HG03025 (cell line): Measurements from ENCODE around the gene EFHC1.
"Not testable (repeated sequence)": the region's sequence is repeated elsewhere in the genome, so short reads cannot be mapped to it uniquely, and the experiment has no call there.

Source experiments
- ATAC-seq: cut with Tn5 transposase; IDR thresholded peaks from one replicate; pipeline ENCODE4 v1.9.1; 2021; ENCODE audit warnings: mild to moderate bottlenecking, moderate library complexity; ENCODE audit not compliant: unreplicated experiment, low FRiP score

Gene EFHC1

GRCh38 chr6:52433294-52433693 lies 13.2 kb downstream of the EFHC1 start:
- ATAC-seq, result not testable (repeated sequence)

DNA sequence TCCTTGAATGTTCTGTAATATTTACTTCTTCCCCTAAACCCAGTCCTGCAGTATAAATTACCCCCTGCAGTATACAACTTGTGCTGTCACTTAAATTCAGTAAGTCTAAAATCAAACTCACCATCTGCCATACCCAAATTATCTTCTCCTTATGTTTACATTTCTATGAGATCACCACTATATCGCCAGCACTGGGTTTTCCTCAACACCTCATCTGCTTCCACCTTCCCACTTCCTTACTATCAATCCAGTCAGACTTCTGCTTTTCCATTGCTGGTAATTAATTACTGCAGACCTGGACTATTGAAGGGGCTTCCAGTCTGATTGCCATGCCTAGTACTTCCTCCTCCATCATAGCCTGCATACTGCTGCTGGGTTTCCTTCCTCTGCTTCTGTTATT lies 15.2 kb downstream of the EFHC1 start:
- ATAC-seq, result no peak

DNA sequence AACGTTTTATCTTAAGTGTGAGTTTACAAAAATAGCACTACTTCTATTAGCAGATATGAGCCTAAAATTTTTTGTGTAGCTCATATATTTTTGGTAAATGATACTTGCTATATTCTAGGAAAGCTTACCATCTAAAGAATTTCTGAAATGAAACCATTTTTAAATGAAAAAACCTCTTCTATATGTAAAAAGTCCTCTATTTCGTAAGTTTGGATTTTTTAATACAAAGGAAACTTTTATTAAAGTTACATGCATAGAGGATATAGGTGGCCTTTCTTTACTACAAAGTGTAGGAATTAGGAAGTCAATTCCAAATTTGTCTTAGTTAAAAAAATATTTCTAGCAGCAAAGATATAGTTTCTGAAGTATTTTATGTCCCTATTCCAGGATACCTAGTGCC lies 18.8 kb downstream of the EFHC1 start:
- ATAC-seq, result no peak

- no peak for ATAC-seq
Observed at GRCh38 chr6:52454556-52454955, 34.4 kb downstream of the EFHC1 start.

- no peak for ATAC-seq
Observed at GRCh38 chr6:52457096-52457495, 37.0 kb downstream of the EFHC1 start.

DNA sequence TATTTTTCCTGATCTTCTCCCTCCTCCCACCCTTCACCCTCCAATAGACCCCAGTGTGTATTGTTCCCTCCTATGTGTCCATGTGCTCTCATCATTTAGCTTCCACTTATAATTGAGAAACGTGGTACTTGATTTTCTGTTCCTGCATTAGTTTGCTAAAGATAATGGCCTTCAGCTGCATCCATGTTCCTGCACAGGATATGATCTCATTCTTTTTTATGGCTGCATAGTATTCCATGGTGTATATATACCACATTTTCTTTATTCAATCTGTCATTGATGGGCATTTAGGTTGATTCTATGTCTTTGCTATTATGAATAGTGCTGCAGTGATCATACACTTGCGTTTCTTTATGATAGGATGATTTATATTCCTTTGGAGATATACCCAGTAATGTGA lies 41.1 kb downstream of the EFHC1 start:
- not testable (repeated sequence) for ATAC-seq

DNA sequence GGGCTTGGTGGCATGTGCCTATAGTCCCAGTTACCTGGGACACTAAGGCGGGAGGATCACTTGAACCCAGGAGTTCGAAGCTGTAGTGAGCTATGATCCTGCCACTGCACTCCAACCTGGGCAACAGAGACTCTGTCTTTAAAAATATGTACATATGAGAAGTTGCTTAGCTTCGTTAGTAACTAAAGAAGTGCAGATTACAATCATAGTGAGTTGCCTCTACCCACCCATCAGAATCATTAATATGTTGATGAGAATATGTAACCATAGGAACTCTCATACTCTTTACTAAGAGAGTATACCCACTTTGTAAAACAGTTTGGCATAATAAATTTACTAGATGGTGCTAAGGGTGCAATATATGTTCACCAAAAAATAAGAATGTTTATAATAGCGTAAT lies 54.0 kb downstream of the EFHC1 start:
- ATAC-seq, result no peak

DNA sequence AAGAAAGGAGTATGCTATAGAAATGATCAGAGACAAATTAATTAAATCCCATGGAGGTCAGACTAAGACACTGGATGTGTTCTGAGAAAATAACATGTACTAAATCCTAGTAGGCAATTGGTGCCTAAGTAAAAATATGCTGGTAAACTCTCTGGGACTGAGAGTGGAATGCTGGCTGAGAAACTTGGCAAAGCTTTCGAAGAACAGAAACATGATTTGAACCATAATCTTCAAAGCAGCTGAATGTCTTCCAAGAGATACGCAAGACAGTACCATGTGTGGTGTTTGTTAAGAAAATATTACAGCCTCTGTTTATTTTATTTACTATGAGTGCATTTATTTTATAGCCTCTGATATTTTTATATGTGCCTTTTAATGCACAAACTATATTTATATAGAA lies 55.2 kb downstream of the EFHC1 start:
- ATAC-seq, result no peak

DNA sequence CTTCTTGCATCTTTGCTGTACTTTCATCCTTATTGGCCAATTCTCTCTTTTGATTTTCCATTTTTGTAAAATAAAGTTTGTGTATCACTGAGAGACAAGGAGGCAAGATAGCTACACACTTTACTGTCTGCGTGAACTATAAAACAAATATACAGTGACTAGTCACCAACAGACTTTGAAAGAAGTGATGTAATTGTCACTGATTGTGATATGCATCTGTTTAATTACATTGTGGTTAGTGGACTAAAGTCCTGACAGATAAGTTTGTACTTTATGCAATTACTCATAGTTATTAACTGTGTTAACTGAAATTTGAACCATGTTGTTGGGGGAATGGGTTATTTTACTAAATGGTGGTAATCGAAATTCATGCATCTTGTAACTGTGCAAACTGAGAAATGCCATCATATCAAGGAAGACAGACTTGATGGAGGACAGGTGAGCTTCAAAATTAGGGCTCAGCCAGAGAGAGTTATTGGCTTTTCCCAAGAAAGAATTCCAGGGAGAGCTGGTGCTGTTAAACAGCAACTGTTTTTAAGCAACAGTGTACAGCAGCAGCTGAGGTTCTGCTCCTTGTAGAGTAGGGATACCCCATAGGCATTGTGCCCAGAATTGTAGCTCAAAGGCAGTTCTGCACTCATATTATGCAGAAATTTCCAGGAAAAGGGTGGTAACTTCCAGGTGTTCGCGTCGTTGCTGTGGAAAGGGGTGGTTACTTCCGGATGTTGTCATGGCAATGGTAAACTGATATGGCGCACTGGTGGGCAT lies 62.9 kb downstream of the EFHC1 start:
- no peak for ATAC-seq

- ATAC-seq, result no peak
Observed at GRCh38 chr6:52483671-52484003, 63.5 kb downstream of the EFHC1 start.

GRCh38 chr6:52489881-52490280 lies 69.7 kb downstream of the EFHC1 start:
- no peak for ATAC-seq

DNA sequence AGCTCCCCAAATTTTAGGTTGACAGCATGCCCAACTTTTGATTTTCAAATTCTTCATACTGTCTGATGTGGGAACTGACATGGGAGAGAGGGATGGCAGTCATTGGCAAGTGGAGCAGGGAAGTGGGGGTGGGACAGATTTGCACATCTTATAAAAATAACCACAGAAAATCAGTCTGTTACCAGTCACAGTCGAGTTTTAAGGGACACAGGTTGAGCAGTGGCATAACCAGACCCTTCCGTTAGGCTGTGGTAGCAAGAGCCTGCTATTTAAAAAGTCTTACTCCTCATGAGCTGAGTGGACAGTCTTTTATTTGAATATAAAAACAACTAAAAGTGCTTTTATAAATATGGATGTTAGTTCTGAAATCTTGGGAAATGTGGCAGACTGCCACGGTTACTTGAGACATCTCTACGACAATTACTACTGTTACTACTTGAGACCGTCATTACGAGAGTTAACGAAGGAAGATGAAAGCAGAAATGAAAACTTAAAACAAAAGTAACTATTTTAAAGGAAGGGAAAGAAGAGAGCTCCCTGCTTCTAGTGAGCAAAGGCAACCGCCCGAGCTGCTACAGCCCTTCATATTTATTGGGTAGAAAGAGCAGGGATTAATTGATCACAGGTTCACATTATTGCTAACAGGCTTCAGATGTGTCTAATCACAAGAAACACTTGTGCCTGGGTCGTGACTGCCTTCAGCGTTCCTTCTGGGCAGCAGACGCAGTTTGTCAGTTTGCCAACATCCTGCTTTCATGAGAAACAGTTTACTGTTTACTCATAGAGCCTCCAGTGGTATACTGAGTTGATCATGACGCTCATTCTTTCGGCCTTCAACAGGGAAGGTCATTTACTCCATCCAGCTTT lies 71.3 kb downstream of the EFHC1 start:
- ATAC-seq, result peak; percentile 76

- ATAC-seq, result no peak
Observed at GRCh38 chr6:52493669-52494068, 73.5 kb downstream of the EFHC1 start.

DNA sequence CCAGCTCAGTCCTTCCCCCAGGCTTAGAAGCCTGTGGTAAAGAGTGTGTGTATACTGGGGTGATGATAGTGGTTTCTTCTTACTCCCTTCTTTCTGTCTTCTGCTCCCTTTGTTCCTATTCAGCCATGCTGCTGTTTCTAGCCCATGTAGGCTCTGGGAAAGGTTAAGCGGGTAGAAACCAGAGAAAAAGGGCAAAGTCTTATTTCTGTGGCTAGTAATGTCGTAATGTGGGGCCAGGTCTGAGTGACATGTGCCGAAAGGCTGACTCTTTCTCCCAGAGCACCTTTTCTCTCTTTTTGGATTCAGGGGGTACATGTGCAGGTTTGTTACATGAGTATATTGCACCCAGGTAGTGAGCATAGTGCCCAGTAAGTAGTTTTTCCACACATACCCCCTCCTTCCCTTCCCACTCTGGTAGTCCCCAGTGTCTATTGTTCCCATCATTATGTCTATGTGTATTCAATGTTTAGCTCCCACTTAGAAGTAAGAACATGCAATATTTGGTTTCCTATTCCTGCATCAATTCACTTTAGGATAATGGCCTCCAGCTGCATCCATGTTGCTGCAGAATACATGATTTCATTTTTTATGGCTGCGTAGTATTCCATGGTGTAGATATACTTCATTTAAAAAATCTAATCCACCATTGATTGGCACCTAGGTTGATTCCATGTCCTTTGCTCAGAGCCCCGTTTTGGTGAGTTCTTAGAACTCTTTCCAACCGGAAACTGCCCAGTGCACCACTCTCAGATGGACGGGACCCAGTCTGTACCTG lies 74.3 kb downstream of the EFHC1 start:
- no peak for ATAC-seq

DNA sequence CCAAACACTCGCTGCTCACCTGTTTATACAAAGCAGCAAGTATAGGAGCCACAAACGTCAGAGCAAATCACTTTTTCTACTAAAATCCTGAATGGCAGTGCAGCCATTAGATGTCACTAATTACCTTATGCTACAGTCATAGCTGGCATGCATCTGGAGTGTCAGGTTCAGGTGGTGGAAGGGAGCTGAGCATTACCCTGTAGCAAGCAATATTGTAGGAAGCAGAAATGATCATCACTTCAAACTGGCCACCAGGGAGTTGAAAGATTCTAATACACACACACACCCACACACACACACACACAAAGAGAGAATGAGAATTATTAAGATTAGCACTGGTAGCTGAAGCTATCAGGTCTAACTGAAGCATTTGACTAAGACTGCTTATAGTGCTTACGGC lies 75.8 kb downstream of the EFHC1 start:
- ATAC-seq, result no peak

DNA sequence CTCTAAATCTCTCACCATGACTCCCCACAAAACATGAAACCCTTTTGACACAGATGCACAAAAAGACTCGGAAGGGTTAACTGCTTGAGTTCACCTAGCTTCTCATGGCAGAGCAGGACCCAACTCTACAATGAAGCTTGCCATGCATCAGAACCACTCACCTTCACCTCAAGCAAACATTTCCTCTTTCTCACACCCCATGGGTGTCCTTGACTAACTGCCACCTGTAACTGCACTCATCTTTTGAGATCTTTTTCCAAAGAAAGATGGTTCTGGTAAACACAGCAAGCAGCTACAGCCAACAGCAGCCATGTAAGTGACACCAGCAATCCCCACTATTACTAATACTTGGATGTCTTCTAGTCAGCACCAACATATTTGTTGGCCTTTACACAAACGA lies 76.5 kb downstream of the EFHC1 start:
- ATAC-seq, result no peak

DNA sequence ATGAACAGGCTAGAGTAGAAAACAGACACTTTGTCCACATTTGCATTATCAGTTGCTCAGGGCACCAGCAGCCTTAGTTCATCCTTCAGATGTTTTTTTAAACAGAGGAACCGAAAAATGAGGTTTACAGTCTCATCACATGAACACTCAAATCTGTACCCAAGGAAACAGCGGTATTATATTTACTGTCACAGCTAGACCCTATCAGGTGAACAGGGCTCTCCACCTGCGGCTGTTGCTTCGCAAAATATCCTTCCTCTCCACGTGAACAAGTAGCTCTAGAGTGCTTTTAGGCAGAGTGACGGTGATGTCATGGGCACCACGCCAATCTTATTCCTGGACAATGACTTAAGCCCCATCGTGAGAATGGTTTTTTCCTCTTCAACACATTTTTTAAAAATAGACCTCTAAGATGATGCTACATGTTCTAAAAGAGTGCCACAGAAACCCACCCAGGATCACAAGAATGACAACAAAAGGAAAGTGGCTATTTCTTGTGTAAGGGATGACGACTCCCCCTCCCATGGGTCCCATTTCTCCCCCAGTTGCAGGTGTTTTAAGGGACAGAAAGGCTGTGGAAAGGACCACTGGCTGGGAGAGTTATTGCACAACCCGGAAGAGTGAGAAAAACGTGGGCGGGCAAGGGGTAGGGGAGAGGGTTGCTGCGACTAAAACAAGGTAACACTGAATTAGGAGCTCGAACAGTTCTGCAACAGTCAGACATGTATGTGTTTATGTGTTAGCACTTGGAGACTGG lies 77.7 kb downstream of the EFHC1 start:
- ATAC-seq, result peak; percentile 81

GRCh38 chr6:52498538-52499017 lies 78.4 kb downstream of the EFHC1 start:
- ATAC-seq, result peak; percentile 63

DNA sequence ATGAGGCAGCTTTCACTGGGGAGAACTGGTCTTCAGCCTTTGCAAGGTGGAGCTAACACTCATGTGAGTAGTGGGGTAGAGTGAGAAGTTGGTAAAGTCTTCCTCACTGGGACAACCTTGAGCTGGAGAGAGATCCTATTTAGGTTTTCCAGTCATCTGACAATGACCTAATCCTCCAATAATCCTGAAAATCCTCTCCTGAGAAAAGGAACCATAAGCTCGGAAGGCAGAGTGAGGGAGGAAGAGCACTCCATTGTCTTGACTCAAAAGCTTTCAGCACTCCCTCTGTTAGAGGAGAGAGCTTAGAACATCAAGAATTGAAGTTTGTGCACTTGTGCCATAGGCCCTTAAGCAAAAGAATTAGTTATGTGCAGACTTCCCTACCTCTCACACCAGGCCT lies 78.9 kb downstream of the EFHC1 start:
- no peak for ATAC-seq

DNA sequence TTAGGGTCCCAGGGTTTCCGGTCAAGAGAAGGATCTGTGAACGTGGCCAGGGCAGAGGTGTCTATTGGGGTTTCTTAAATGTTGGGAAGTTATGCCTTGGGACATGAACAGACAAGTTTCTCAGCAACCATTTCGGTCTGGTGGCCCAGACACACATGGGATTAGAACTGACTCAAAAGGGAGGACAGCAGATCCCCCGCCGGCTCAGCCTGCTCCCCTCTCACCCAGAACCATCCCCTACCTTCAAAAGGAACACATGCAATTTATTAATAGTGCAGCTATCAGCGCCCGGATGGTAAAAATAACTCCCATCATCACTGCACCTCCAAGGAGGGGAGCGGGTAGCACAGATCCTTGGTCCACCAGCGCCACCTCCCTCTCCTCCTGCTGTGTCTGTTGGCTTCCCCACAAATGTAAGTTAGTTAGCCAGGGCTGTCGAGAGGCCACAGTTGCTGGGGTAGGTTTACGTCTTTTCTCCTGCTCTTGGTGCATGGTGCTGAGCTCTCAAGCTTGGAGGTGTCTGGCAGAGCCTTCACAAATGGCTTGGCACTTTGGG lies 79.6 kb downstream of the EFHC1 start:
- no peak for ATAC-seq
